GM23248 (cell line): ENCODE results near the gene CACNA2D1.

Source experiments
- EZH2 ChIP-seq: fragments of 200-600 bp; sonication (generic); IDR thresholded peaks from 2 replicates; pipeline ENCODE4 v1.6.1; 2018; ENCODE audit warnings: antibody characterized with exemption, mild to moderate bottlenecking; ENCODE audit not compliant: insufficient read depth, poor library complexity, severe bottlenecking
- EZH2phosphoT487 ChIP-seq: fragments of 200-600 bp; sonication (generic); IDR thresholded peaks from 2 replicates; pipeline ENCODE4 v1.6.1; 2018; ENCODE audit warnings: antibody characterized with exemption, moderate library complexity, mild to moderate bottlenecking, low read depth; ENCODE audit not compliant: insufficient read depth

DNA sequence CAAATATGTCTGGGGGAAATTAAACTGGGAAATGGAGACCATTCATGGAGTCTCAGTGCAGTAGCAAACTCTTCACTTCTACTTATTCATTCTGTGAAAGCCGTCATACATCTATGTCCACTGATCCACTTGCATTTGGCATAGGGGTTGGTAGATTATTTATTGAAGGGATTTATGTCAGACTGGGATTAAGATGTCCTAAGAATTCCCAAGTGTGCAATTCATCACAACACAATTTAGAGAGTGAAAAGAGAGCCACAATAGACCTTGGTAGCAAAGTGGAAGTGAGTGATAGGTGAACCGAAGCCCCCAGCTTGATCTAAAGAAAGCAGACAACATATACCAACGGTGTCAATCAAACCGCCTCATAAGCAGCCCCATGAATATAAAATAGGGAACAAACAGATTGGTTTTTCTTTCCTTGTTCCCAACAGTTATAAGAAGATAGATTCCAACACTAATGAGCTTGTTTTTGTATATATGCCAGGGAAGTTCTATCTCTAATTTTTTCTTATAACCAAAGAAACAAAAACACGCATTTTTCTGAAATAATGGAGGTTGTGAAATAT, 234.3 kb downstream of the CACNA2D1 start:
- TF ChIP-seq EZH2 (no peak), EZH2phosphoT487 (no peak)
